ENCODE data around the gene PLCB4. TPM values are rescaled to one million over a fixed set of nuclear protein-coding genes. Genes with fewer than 3 reads are reported as not detected.

PLCB4 gene
- total and polyA plus RNA-seq, 2 experiments from 2014 or later = 6.5 to 16.1 TPM

- DNase-seq (ENCODE audit: low spot score) = no peak
- Mint-ChIP-seq H3K9me3 (no peaks in the 10 kb centered on the region), H3K4me1 (no peaks in the 10 kb centered on the region), H3K27me3 (ENCODE audit: insufficient read depth, low read depth, poor library complexity) (peaks cover 4% of the 10 kb centered on the region), H3K4me3 (no peak overlapping the region), H3K27ac (no peak overlapping the region), H3K36me3 (ENCODE audit: low read depth) (no peaks in the 10 kb centered on the region)
- ATAC-seq = no peak
- no peak overlapping the region for H3K4me3 ChIP-seq
- H3K9me2 ChIP-seq (ENCODE audit: insufficient read depth) = peaks cover 32% of the 10 kb centered on the region; the same call in 1 of the 2 replicates
- H4K20me1 ChIP-seq (replicated peaks; ENCODE audit: insufficient read depth) = no peaks in the 10 kb centered on the region
- no peak overlapping the region for H2AFZ ChIP-seq
- no peaks in the 10 kb centered on the region for H3F3A ChIP-seq (replicated peaks; ENCODE audit: low read depth)
- no peaks in the 10 kb centered on the region for H3K79me2 ChIP-seq (replicated peaks; ENCODE audit: insufficient read depth)
- TF ChIP-seq ZNF462 (CRISPR knock-in tag; IDR thresholded peaks at IDR 0.05) (no peak), NANOG (IDR thresholded peaks at IDR 0.05; ENCODE audit: borderline replicate concordance) (no peak), CREB1 (CRISPR knock-in tag; IDR thresholded peaks at IDR 0.05; ENCODE audit: low read depth) (no peak), EZH2 (IDR thresholded peaks at IDR 0.05; ENCODE audit: low read depth, unreplicated experiment) (no peak), JUNB (IDR thresholded peaks at IDR 0.05; ENCODE audit: unreplicated experiment) (no peak), CTCF (conservative IDR thresholded peaks at IDR 0.05; ENCODE audit: low read depth in 2 of 2) (no peak), STAT1 (IDR thresholded peaks at IDR 0.05; ENCODE audit: unreplicated experiment) (no peak), ETS1 (IDR thresholded peaks at IDR 0.05) (no peak)
- no peaks in the 10 kb centered on the region for H3K27me3 ChIP-seq (ENCODE audit: insufficient read depth)
- no peak overlapping the region for H3K4me2 ChIP-seq
- no peak overlapping the region for H3K27ac ChIP-seq (ENCODE audit: low read depth)
- no peaks in the 10 kb centered on the region for H3K4me1 ChIP-seq (ENCODE audit: insufficient read depth)
- no peaks in the 10 kb centered on the region for H3K36me3 ChIP-seq (ENCODE audit: insufficient read depth)
Observed at GRCh38 chr20:9496155-9496554, 427.3 kb downstream of the PLCB4 start.

Measured in GM23338 (cell line).